ENCODE data around the gene PLXDC1. TPM values are rescaled to one million over a fixed set of nuclear protein-coding genes. Genes with fewer than 3 reads are reported as not detected.
A peak's percentile ranks its signal among the peaks of the same experiment; 100 is the strongest.
"Not testable (repeated sequence)": the region's sequence is repeated elsewhere in the genome, so short reads cannot be mapped to it uniquely, and the experiment has no call there.

The PLXDC1 gene
- total RNA-seq, 2 donors from 2014 or later: 7.5 to 11.7 TPM

DNA sequence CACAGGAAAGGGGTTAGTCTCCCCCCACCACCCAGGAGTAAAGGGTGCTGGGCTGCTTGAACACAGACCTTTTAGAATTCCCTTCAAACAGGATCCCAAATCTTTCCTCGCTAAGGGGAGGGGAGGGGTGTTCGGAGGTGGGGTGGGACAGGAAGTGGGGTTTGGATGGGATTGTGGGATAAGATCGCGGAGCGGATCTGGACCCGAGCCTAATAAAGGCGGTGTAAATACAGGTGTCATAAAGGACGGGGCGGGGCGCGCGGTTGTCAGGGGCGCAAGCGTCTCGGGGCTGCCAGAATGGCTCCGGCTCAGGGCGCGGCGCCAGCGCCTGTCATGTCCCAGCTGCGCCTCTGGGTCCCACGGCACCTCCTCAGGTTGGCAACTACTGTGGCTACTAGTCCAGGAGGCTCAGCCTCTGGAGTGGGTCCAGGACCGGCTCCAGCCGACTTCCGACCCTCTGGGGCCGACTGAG, 124.4 kb downstream of the PLXDC1 start:
- DNase-seq (no peak), ATAC-seq (no peak)
- no peaks in the 10 kb centered on the region for H3K4me1 Mint-ChIP-seq
- no peaks in the 10 kb centered on the region for H3K36me3 Mint-ChIP-seq (ENCODE audit: low read depth)
- H3K9me3 ChIP-seq (ENCODE audit: control insufficient read depth, low read length, poor library complexity, severe bottlenecking): no peaks in the 10 kb centered on the region
- H3K4me3 Mint-ChIP-seq: peak overlapping the region; percentile 19
- no peak overlapping the region for H3K27ac Mint-ChIP-seq
- H3K27me3 Mint-ChIP-seq: peaks cover 20% of the 10 kb centered on the region

- not testable (repeated sequence) for H3K36me3 Mint-ChIP-seq (ENCODE audit: low read depth); H3K4me3 Mint-ChIP-seq; DNase-seq; H3K4me1 Mint-ChIP-seq; ATAC-seq; H3K9me3 ChIP-seq (ENCODE audit: control insufficient read depth, low read length, poor library complexity, severe bottlenecking); H3K27ac Mint-ChIP-seq
- peaks cover 14% of the 10 kb centered on the region for H3K27me3 Mint-ChIP-seq
These were observed 125.1 kb downstream of the PLXDC1 start for GRCh38 chr17:39026346-39026745.

DNA sequence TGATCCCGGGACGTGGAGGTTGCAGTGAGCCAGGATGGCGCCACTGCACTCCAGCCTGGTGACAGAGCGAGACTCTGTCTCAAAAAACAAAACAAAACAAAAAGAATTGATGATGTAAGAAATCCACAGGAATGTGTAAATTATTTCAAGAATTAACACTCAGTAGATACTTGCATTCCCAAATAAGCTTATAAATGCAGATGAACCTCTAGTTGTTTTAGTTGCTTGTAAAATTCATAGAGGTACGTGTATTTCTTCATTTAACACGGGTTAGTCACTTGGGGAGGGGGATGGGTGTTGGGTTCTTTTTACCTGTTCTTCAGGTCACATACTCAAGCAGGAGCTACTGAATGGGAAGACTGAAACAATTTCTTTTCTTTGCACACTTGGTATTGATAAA, 128.5 kb downstream of the PLXDC1 start:
- peaks cover 7% of the 10 kb centered on the region for H3K27me3 Mint-ChIP-seq
- DNase-seq (no peak), ATAC-seq (no peak)
- no peak overlapping the region for H3K4me3 Mint-ChIP-seq
- no peaks in the 10 kb centered on the region for H3K9me3 ChIP-seq (ENCODE audit: control insufficient read depth, low read length, poor library complexity, severe bottlenecking)
- H3K27ac Mint-ChIP-seq: no peak overlapping the region
- H3K36me3 Mint-ChIP-seq (ENCODE audit: low read depth): peaks cover 2% of the 10 kb centered on the region
- H3K4me1 Mint-ChIP-seq: peaks cover 7% of the 10 kb centered on the region

GRCh38 chr17:39020037-39020436, 131.4 kb downstream of the PLXDC1 start:
- peaks cover 19% of the 10 kb centered on the region for H3K4me1 Mint-ChIP-seq
- not testable (repeated sequence) for DNase-seq; H3K9me3 ChIP-seq (ENCODE audit: control insufficient read depth, low read length, poor library complexity, severe bottlenecking); H3K36me3 Mint-ChIP-seq (ENCODE audit: low read depth); ATAC-seq; H3K27me3 Mint-ChIP-seq; H3K27ac Mint-ChIP-seq; H3K4me3 Mint-ChIP-seq

DNA sequence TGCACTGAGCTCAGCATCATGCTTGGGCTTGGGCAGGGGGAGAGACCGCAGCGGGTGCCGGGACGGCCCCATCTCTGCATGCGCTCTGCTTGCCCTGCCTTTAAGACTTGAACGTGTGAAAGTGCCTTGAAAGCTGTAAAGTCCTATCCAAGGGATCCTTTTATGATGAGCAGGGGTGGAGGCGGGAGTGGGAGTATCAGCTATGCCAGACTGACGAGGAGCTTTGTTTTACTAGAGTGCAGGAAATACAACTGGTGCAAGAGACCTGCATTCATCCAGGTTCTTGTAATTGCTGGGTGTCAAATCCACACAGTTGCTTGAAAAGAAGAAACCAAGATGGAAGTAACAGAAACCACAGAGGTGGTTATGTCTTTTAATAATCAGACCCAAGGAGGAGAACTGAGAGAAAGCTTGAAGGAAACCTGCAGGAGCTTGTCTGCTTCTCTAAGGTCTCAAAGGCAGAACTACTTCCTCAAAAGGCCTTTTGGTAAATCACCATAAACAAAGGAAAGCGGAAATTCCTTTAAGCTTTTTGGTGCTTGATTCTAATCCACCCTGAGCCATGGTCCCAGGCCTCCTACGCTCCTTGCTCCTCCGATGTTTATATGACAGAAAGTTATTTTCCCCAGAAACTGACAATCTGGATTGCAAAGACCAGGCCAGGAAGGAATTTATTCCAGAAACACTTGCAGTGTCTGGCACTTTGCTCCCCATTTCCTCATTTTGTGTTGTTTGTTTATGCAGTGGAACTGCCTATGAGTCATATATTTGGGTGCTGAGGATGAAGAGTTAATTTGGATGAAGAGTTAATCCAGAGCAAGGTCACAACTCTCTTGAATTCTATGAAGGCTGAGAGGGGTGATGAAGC, 132.9 kb downstream of the PLXDC1 start:
- H3K9me3 ChIP-seq (ENCODE audit: control insufficient read depth, low read length, poor library complexity, severe bottlenecking): no peaks in the 10 kb centered on the region
- H3K36me3 Mint-ChIP-seq (ENCODE audit: low read depth): peaks cover 2% of the 10 kb centered on the region
- no peak for DNase-seq
- H3K27me3 Mint-ChIP-seq: no peaks in the 10 kb centered on the region
- H3K27ac Mint-ChIP-seq: peak overlapping the region; percentile 47
- ATAC-seq: no peak
- H3K4me3 Mint-ChIP-seq: peak overlapping the region; percentile 66
- peaks cover 19% of the 10 kb centered on the region for H3K4me1 Mint-ChIP-seq

DNA sequence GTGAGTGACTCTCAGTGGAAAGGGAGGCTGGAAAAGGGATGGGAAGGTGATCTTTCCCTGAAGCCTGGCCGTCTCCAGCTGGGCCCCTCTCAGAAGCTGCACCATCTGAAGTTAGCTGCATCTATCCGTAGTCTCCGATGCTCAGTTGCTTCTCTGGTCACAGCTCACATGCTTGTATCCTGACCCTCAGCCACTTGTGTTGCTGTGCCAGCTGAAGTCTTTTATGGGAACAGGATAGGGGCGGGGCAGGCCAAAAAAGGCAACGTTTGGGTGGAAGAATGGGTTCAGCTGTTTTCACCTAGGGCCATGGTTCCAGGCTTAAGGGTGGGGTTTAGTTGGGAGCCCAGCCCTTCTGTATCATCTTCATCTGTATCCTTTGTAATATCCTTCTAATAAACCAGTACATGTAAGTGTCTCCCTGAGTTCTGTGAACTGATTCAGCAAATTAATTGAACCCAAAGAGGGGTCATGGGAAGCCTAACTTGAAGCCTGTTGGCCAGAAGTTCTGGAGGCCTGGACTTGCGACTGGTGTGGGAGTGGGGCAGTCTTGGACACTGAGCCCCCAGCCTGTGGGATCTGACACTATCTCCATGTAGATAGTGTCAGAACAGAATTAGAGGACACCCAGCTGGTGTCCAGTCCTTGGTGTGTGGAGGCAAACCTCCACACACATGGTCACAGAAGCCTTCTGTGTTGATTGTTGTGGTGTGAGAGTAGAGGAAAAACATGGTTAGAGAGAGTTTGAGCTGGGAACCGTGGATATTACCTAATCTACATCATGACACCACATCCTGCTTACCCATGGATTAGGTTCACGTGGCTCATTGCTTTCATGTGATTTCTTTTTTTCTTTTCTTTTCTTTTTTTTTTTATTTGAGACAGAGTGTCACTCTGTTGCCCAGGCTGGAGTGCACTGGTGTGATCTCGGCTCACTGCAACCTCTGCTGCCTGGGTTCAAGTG, 135.0 kb downstream of the PLXDC1 start:
- Mint-ChIP-seq H3K4me1 (peaks cover 19% of the 10 kb centered on the region), H3K36me3 (ENCODE audit: low read depth) (peaks cover 2% of the 10 kb centered on the region), H3K4me3 (peak overlapping the region; percentile 9), H3K27me3 (no peaks in the 10 kb centered on the region), H3K27ac (peak overlapping the region; percentile 60)
- H3K9me3 ChIP-seq (ENCODE audit: control insufficient read depth, low read length, poor library complexity, severe bottlenecking): no peaks in the 10 kb centered on the region
- DNase-seq (no peak), ATAC-seq (peak; percentile 86)

- Mint-ChIP-seq H3K27ac (peak overlapping the region; percentile 65), H3K4me1 (peaks cover 19% of the 10 kb centered on the region), H3K27me3 (no peaks in the 10 kb centered on the region), H3K36me3 (ENCODE audit: low read depth) (peaks cover 2% of the 10 kb centered on the region), H3K4me3 (no peak overlapping the region)
- DNase-seq (no peak), ATAC-seq (no peak)
- no peaks in the 10 kb centered on the region for H3K9me3 ChIP-seq (ENCODE audit: control insufficient read depth, low read length, poor library complexity, severe bottlenecking)
These were observed 135.9 kb downstream of the PLXDC1 start for GRCh38 chr17:39015546-39015935.

DNA sequence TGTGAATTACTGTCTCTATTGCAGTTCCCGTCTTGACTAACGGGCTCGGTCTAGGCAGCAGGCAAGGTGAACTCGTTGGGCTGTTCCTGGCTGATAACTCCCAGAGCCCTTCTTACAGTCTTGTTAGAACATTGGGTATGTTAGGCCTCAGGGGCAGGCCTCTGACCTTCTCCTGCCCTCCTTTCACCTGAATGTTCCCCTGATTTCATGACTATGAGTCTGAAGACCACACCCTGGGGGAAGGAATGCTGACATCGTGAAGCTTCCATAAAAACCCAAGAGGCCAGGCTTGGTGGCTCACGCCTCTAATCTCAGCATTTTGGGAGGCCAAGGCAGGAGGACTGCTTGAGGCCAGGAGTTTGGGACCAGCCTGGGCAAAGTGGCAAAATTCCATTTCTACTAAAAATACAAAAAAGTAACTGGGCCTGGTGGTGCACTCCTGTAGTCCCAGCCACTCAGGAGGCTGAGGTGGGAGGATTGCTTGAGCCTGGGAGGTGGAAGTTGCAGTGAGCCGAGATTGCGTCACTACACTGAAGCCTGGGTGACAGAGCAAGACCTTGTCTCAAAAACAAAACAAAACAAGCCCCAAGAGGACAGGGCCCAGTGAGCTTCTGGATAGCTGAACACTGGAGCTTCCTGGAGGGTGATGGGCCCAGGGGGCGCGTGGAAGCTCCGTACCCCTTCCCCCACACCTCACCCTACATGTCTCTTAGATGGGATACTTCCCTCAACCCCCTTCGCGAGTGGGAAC, 136.5 kb downstream of the PLXDC1 start:
- DNase-seq (no peak), ATAC-seq (no peak)
- H3K36me3 Mint-ChIP-seq (ENCODE audit: low read depth): peaks cover 2% of the 10 kb centered on the region
- no peak overlapping the region for H3K4me3 Mint-ChIP-seq
- no peaks in the 10 kb centered on the region for H3K9me3 ChIP-seq (ENCODE audit: control insufficient read depth, low read length, poor library complexity, severe bottlenecking)
- peaks cover 19% of the 10 kb centered on the region for H3K4me1 Mint-ChIP-seq
- H3K27me3 Mint-ChIP-seq: no peaks in the 10 kb centered on the region
- H3K27ac Mint-ChIP-seq: peak overlapping the region; percentile 65

- ATAC-seq (no peak), DNase-seq (no peak)
- Mint-ChIP-seq H3K4me1 (peaks cover 19% of the 10 kb centered on the region), H3K27me3 (no peaks in the 10 kb centered on the region), H3K36me3 (ENCODE audit: low read depth) (peaks cover 2% of the 10 kb centered on the region), H3K4me3 (no peak overlapping the region), H3K27ac (peak overlapping the region; percentile 65)
- H3K9me3 ChIP-seq (ENCODE audit: control insufficient read depth, low read length, poor library complexity, severe bottlenecking): no peaks in the 10 kb centered on the region
These were observed 137.2 kb downstream of the PLXDC1 start for GRCh38 chr17:39014044-39014794.

Other genes starting within 250 kb of the PLXDC1 start
- gene FBXO47, start 184.2 kb downstream of the PLXDC1 start, total RNA-seq: not detected
- gene ARL5C, start 14.5 kb upstream of the PLXDC1 start, total RNA-seq: not detected
- gene CACNB1, start 46.0 kb upstream of the PLXDC1 start, total RNA-seq: 10 to 100 TPM; 21.4 to 21.9 TPM
- 1,000 to 10,000 TPM; 3,035 to 3,199 TPM for gene RPL19, start 48.6 kb upstream of the PLXDC1 start, total RNA-seq
- not detected for gene STAC2, start 74.3 kb upstream of the PLXDC1 start, total RNA-seq
- gene FBXL20, start 250.0 kb upstream of the PLXDC1 start, total RNA-seq: 10 to 100 TPM; 23.4 to 30.4 TPM

Measured in T-helper 17 cell (primary cell).